Measurements from ENCODE around the gene KLC1. TPM values are rescaled to one million over a fixed set of nuclear protein-coding genes. Genes with fewer than 3 reads are reported as not detected.
A peak's percentile ranks its signal among the peaks of the same experiment; 100 is the strongest.

Gene KLC1
- total and polyA plus RNA-seq, 2 of the 13 experiments (the other 11 are each of a cell fraction or from before 2014, with no cell fraction given) = 53.2 to 63.5 TPM

- no TSS peak for BruUV-seq (replicated peaks)
- Histone ChIP-seq H3K4me3 (replicated peaks in 1 of 3; ENCODE audit: insufficient read depth in 1 of 3, low read depth in 2 of 3, low read length in 3 of 3) (no peak overlapping the region), H3K27me3 (ENCODE audit: control insufficient read depth in 1 of 2, insufficient read depth in 2 of 2, low read length in 2 of 2) (no peaks in the 10 kb centered on the region), H3K4me1 (ENCODE audit: insufficient read depth, low read length) (no peaks in the 10 kb centered on the region), H2AFZ (ENCODE audit: low read length) (no peak overlapping the region), H3K79me2 (ENCODE audit: insufficient read depth, low read length) (peaks cover 16% of the 10 kb centered on the region), H3K4me2 (ENCODE audit: low read depth, low read length) (no peak overlapping the region), H3K9me3 (ENCODE audit: low read length) (no peaks in the 10 kb centered on the region), H3K36me3 (replicated peaks in 1 of 2; ENCODE audit: control insufficient read depth in 1 of 2, insufficient read depth in 2 of 2, low read length in 2 of 2) (peaks cover 26 to 40% of the 10 kb centered on the region in 2 experiments), H4K20me1 (ENCODE audit: insufficient read depth, low read length) (peaks cover 5% of the 10 kb centered on the region; the same call in 1 of the 2 replicates), H3K27ac (ENCODE audit: extremely low read length, insufficient read depth, low read length) (no peak overlapping the region), H3K9ac (ENCODE audit: insufficient read depth, low read depth, low read length) (no peak overlapping the region)
- no peak for ATAC-seq
- intact Hi-C loops (cut with micrococcal nuclease; ENCODE audit: unreplicated experiment) = no loop called here
- TF ChIP-seq MAFG (CRISPR knock-in tag; IDR thresholded peaks at IDR 0.05) (no peak), KLF15 (CRISPR knock-in tag; IDR thresholded peaks at IDR 0.05; ENCODE audit: borderline replicate concordance) (no peak), KLF11 (CRISPR knock-in tag; IDR thresholded peaks at IDR 0.05) (no peak)
- in situ Hi-C loops (cut with HindIII; ENCODE audit: extremely low pct_ligation_motif_present, low pct_unique_long_range_greater_than_20kb) = no loop called here
- over 99% methylated on average over 6 of the region's 6 CpGs for WGBS (ENCODE audit: low lambda C conversion rate)
- no peak for DNase-seq (ENCODE audit: low spot score)
- ChIA-PET CTCF (ENCODE audit: low intra/inter-chr PET ratio, low total read pairs) (no interaction called here), POLR2A (no interaction called here)
- no peak for FAIRE-seq
Measured at GRCh38 chr14:103654619-103655018, 25.6 kb downstream of the KLC1 start.

- FAIRE-seq = no peak
- H3K36me3 ChIP-seq (replicated peaks in 1 of 2; ENCODE audit: control insufficient read depth in 1 of 2, insufficient read depth in 2 of 2, low read length in 2 of 2) = peaks cover 31 to 49% of the 10 kb centered on the region in 2 experiments
- no peak for ATAC-seq
- 98% methylated on average over 4 of the region's 4 CpGs for WGBS (ENCODE audit: low lambda C conversion rate)
- no peak overlapping the region for H3K4me3 ChIP-seq (replicated peaks in 1 of 3; ENCODE audit: insufficient read depth in 1 of 3, low read depth in 2 of 3, low read length in 3 of 3)
- H3K27ac ChIP-seq (ENCODE audit: extremely low read length, insufficient read depth, low read length) = no peak overlapping the region
- no peaks in the 10 kb centered on the region for H3K4me1 ChIP-seq (ENCODE audit: insufficient read depth, low read length)
- DNase-seq (ENCODE audit: low spot score) = no peak
- H4K20me1 ChIP-seq (ENCODE audit: insufficient read depth, low read length) = peaks cover 5% of the 10 kb centered on the region; the same call in 1 of the 2 replicates
- in situ Hi-C loops (cut with HindIII; ENCODE audit: extremely low pct_ligation_motif_present, low pct_unique_long_range_greater_than_20kb) (no loop called here), intact Hi-C loops (cut with micrococcal nuclease; ENCODE audit: unreplicated experiment) (no loop called here)
- TF ChIP-seq SNAPC5 (CRISPR knock-in tag; IDR thresholded peaks at IDR 0.05; ENCODE audit: borderline replicate concordance) (no peak), ATF4 (CRISPR knock-in tag; IDR thresholded peaks at IDR 0.05) (0 out of 4 replicates have a peak, but pooled peaks of 1 of the 2 experiments have one; percentile 25)
- no peaks in the 10 kb centered on the region for H3K9me3 ChIP-seq (ENCODE audit: low read length)
- no peak overlapping the region for H3K4me2 ChIP-seq (ENCODE audit: low read depth, low read length)
- no peak overlapping the region for H3K9ac ChIP-seq (ENCODE audit: insufficient read depth, low read depth, low read length)
- POLR2A ChIA-PET = no interaction called here
- BruUV-seq (replicated peaks) = no TSS peak
- H2AFZ ChIP-seq (ENCODE audit: low read length) = no peak overlapping the region
- CTCF ChIA-PET (ENCODE audit: low intra/inter-chr PET ratio, low total read pairs) = no interaction called here
- H3K79me2 ChIP-seq (ENCODE audit: insufficient read depth, low read length) = peaks cover 10% of the 10 kb centered on the region
- no peaks in the 10 kb centered on the region for H3K27me3 ChIP-seq (ENCODE audit: control insufficient read depth in 1 of 2, insufficient read depth in 2 of 2, low read length in 2 of 2)
Measured at GRCh38 chr14:103656031-103656755, 27.2 kb downstream of the KLC1 start.

Data from HepG2 (cell line).